MM.1S (cell line): ENCODE results near the gene REXO4.

ENCODE experiments used
- EZH2 ChIP-seq: fragments of 300-600 bp; sonication (generic); optimal IDR thresholded peaks from 2 replicates; pipeline ENCODE3; 2017; ENCODE audit warnings: low read depth, mild to moderate bottlenecking, antibody characterized with exemption, low read length, mixed read lengths
- EZH2phosphoT487 ChIP-seq: fragments of 300-600 bp; sonication (generic); IDR thresholded peaks from 2 replicates; pipeline ENCODE4 v1.6.1; 2018; ENCODE audit warnings: antibody characterized with exemption, low read length
- TF ChIP-seq, protein P1 (sequence below): fragments of 300-600 bp; sonication (generic); IDR thresholded peaks from 2 replicates; pipeline ENCODE4 v1.5.1; 2016; ENCODE audit warnings: antibody characterized with exemption, low read length, mixed read lengths

DNA sequence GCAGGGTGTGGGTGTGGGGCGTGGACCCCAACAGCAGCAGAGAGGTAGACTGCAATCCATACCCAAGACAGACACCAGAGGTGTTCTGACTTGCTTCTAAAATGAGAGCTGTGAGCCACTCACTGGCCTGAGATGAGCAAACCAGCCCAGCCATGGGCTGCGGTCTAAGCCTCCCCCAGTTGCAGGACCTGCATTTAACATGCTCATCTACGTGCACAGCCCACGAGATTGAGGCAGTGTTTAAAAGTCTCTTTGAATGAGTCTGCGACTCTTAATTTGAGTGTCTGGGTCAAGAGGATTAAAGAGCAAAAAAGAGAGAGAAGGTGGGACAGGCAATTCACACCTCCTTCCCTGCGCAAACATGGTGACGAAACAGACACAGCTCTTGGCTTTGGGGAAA lies 47.9 kb downstream of the REXO4 start:
- TF ChIP-seq, protein P1, sequence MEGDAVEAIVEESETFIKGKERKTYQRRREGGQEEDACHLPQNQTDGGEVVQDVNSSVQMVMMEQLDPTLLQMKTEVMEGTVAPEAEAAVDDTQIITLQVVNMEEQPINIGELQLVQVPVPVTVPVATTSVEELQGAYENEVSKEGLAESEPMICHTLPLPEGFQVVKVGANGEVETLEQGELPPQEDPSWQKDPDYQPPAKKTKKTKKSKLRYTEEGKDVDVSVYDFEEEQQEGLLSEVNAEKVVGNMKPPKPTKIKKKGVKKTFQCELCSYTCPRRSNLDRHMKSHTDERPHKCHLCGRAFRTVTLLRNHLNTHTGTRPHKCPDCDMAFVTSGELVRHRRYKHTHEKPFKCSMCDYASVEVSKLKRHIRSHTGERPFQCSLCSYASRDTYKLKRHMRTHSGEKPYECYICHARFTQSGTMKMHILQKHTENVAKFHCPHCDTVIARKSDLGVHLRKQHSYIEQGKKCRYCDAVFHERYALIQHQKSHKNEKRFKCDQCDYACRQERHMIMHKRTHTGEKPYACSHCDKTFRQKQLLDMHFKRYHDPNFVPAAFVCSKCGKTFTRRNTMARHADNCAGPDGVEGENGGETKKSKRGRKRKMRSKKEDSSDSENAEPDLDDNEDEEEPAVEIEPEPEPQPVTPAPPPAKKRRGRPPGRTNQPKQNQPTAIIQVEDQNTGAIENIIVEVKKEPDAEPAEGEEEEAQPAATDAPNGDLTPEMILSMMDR: no peak
- TF ChIP-seq EZH2: no peak
- TF ChIP-seq EZH2phosphoT487: no peak
